ENCODE results near the gene TMEM238.

Gene TMEM238

DNA sequence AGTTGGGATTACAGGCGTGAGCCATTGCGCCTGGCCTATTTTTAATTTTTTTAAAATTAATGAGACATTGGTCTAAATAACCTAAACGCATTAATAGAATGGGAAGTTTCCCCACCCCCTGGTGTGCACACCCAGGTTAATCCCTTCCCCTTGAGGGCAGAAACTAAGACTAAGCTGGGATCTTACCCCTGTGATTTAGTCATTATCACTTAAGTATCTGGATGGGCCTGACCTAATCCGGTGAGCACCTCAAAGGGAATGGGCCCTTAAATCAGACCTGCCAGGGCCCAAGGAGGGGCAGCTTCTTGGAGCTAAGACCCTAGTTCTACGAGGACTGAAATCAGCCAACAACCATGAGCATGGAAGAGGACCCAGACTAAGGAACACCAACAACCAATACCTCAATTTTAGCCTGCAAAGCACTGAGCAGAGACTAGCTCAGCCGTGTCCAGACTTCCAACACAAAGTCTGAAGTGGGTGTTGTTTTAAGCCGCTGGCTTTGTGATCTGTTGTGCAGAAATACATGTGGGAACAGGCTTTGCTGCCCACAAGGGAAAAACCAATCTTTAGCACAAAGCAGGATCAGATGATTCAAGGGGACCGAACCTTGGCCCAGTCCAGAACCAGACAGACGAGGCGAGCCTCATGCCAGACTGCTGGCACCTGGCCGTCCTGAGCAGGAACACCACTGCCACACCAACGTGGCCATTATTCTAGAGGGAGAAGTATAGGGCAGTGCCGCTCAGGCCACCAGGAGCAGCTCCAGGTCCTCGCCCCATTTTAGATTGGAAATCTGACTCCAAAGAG, 16.4 kb upstream of the TMEM238 start:
- no peak overlapping the region for H3K4me3 ChIP-seq (ENCODE audit: low read length)
- H3K9me3 ChIP-seq (ENCODE audit: insufficient read depth, low read depth, low read length), result no peaks in the 10 kb centered on the region
- H3K27ac ChIP-seq (ENCODE audit: low read depth, low read length), result peak overlapping the region; percentile 64; the same call in 1 of the 2 replicates
- H3K4me1 ChIP-seq (ENCODE audit: insufficient read depth, low read length), result 0 out of 2 replicates have a peak, but pooled peaks cover under 1% of the 10 kb centered on the region
- H3K36me3 ChIP-seq (ENCODE audit: insufficient read depth, low read length), result peaks cover 42% of the 10 kb centered on the region
- WGBS, result 93% methylated on average over 14 of the region's 14 CpGs
- H3K27me3 ChIP-seq (ENCODE audit: insufficient read depth, low read length), result no peaks in the 10 kb centered on the region
- H3K9ac ChIP-seq (ENCODE audit: low read depth, low read length), result no peak overlapping the region

DNA sequence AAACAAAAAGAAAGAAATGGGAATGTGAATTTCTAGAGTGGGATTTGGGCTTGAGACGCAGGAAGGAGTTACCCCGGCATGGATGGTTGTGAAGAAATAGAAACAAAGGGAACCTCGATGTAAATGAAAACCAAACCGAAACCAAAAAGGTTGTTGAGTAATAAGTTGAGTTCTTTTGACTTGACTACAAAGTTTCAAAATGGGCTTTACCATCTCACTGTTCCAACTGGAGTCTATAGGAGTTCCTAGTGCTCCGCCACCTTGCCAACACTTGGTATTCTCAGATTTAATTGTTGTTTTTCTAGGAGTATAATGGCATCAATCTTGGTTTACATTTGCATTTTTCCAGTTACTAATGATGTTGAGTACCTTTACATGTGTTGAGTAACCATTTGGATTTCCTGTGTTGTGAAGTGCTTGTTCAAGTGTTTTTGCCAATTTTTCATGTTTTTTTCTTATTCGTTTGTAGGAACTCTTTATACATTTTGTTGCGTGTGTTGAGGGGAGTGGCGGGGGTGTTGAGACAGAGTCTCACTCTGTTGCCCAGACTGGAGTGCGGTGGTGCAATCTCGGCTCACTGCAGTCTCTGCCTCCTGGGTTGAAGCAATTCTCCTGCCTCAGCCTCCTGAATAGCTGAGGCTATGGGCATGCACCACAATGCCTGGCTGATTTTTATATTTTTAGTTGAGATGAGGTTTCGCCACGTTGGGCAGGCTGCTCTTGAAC, 14.3 kb upstream of the TMEM238 start:
- Histone ChIP-seq H3K36me3 (ENCODE audit: insufficient read depth, low read length) (peaks cover 26% of the 10 kb centered on the region), H3K4me1 (ENCODE audit: insufficient read depth, low read length) (peaks cover under 1% of the 10 kb centered on the region; the same call in 1 of the 2 replicates), H3K9me3 (ENCODE audit: insufficient read depth, low read depth, low read length) (no peaks in the 10 kb centered on the region), H3K9ac (ENCODE audit: low read depth, low read length) (no peak overlapping the region), H3K27me3 (ENCODE audit: insufficient read depth, low read length) (no peaks in the 10 kb centered on the region), H3K27ac (ENCODE audit: low read depth, low read length) (no peak overlapping the region), H3K4me3 (ENCODE audit: low read length) (no peak overlapping the region)
- WGBS, result 91% methylated on average over 12 of the region's 12 CpGs

DNA sequence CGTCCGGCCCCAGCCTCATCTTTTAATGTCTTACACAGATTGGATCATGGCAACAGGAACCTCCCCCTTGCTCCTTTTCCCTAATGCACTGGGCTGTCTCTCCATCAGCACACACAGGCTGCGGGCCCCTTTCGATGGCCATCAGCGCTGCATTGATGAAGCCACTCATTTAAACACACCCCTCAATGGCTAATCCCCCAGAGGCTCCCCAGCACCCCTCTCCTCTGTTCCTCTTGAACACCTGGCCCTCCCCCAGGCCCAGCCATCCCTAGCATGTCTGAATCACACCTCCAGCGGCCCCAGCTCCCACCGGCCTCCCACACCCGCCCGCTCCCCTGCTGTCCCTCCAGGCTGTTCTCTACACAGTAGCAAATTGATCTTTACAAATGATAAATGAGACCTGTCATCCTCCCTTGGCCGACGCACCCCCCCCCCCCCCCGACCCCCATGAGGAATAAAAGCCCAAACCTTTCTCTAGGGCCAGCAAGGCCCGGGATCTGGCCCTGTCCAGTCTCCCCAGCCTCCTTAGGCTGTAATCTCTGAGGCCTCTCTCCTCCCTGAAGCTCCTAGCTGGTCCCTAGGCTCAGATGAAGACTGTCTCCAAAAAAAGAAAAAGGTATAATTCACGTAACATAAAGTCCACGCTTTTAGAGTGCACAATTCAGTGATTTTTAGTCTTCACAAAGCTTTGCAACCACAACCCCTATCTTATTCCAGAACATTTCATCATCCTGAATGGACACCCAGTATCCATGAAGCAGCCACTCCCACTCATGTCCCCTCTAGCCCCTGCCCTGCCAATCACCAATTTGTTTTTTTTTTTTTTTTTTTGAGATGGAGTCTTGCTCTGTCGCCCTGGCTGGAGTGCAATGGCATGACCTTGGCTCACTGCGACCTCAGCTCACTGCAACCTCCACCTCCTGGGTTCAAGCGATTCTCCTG, 9.0 kb upstream of the TMEM238 start:
- WGBS, result 24% methylated on average over 18 of the region's 18 CpGs
- H3K4me1 ChIP-seq (ENCODE audit: insufficient read depth, low read length), result peaks cover 8% of the 10 kb centered on the region
- peak overlapping the region; percentile 49; the same call in 1 of the 2 replicates for H3K9ac ChIP-seq (ENCODE audit: low read depth, low read length)
- H3K27me3 ChIP-seq (ENCODE audit: insufficient read depth, low read length), result no peaks in the 10 kb centered on the region
- no peaks in the 10 kb centered on the region for H3K9me3 ChIP-seq (ENCODE audit: insufficient read depth, low read depth, low read length)
- peaks cover 24% of the 10 kb centered on the region for H3K36me3 ChIP-seq (ENCODE audit: insufficient read depth, low read length)
- H3K4me3 ChIP-seq (ENCODE audit: low read length), result no peak overlapping the region
- peak overlapping the region; percentile 92 for H3K27ac ChIP-seq (ENCODE audit: low read depth, low read length)

DNA sequence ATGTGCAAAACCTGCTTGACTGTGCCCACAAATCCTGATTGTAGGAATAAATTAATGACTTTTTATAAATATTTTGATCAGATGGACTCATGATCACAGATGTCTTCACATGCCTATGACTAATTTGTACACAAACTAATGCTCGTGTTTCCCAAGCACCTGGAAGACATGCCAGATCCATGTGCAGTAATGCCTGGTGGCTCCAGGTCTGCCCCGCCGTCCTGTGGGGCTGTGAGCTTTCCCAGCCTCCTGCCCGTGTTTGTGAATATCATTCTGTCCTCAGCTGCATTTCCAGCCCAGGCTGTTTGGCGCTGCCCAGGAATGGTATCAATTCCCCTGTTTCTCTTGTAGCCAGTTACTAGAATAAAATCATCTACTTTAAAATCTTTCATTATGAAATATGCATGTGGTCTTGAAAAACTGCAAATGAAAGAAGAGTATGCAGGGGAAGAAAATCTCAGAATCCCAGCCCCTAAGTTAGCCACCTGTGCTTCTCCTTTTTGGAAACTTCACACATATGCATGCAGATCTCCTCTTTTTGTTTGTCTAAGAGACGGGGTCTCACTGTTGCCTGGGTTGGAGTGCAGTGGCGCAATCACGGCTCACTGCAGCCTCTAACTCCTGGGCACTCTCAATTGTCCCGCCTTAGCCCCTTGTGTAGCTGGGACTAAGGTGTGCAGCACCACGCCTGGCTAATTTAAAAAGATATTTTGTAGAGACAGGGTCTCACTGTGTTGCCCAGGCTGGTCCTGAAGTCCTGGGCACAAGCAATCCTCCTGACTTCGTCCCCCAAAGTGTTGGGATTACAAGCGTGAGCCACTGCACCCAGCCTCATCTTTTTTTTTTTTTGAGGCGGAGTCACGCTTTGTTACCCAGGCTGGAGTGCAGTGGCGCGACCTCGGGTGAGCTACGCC, 7.9 kb upstream of the TMEM238 start:
- Histone ChIP-seq H3K27me3 (ENCODE audit: insufficient read depth, low read length) (no peaks in the 10 kb centered on the region), H3K9ac (ENCODE audit: low read depth, low read length) (no peak overlapping the region), H3K4me1 (ENCODE audit: insufficient read depth, low read length) (peaks cover 15% of the 10 kb centered on the region), H3K27ac (ENCODE audit: low read depth, low read length) (peak overlapping the region; percentile 92; the same call in 1 of the 2 replicates), H3K36me3 (ENCODE audit: insufficient read depth, low read length) (peaks cover 35% of the 10 kb centered on the region), H3K9me3 (ENCODE audit: insufficient read depth, low read depth, low read length) (no peaks in the 10 kb centered on the region), H3K4me3 (ENCODE audit: low read length) (no peak overlapping the region)
- 35% methylated on average over 18 of the region's 18 CpGs for WGBS

DNA sequence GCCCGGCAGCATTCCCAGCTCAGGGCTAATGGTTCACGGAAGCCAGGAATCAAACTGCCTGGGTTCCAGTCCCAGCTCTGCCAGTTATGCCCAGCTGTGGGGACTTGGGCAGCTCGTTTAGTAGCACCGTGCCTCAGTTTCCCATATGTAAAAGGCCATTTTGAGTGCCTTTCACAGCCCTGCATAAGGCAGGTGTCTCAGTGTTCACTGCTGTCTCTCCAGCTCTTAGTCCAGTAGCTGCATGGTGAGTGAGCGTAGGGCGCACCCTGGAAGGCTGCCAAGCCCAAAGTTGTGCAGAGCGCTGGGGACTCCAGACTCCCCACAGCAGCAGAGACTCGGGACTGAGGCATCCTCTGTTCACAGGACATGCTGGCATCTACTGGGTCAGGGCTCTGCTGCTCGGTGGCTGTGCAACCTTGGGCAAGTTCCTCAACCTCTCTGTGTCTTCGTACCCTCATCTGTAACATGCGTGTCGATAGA, 7.1 kb upstream of the TMEM238 start:
- Histone ChIP-seq H3K4me1 (ENCODE audit: insufficient read depth, low read length) (peaks cover 16% of the 10 kb centered on the region), H3K27me3 (ENCODE audit: insufficient read depth, low read length) (no peaks in the 10 kb centered on the region), H3K9ac (ENCODE audit: low read depth, low read length) (no peak overlapping the region), H3K36me3 (ENCODE audit: insufficient read depth, low read length) (peaks cover 42% of the 10 kb centered on the region), H3K27ac (ENCODE audit: low read depth, low read length) (no peak overlapping the region), H3K9me3 (ENCODE audit: insufficient read depth, low read depth, low read length) (no peaks in the 10 kb centered on the region), H3K4me3 (ENCODE audit: low read length) (no peak overlapping the region)
- 90% methylated on average over 12 of the region's 12 CpGs for WGBS

DNA sequence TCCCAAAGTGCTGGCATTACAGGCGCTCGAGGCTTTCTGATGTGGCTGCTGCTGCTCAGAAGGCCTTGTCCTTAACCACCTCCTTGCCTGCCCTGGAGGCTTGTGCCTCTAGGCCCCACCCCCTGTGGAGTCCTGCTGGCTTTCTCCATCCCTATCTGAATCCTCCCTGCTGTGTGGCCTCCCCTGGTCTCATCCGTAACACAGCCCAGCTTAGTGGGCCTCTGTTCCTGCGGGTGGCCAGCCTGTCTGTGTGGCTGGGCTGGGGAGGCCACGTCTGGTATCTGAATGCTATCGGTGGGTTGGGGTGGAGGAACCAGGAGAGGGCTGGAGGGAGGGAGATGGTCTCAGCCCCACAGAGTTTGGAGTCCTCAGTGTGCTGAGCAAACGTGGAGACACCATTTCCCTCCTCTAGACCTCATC, 6.4 kb upstream of the TMEM238 start:
- Histone ChIP-seq H3K27ac (ENCODE audit: low read depth, low read length) (no peak overlapping the region), H3K27me3 (ENCODE audit: insufficient read depth, low read length) (no peaks in the 10 kb centered on the region), H3K4me1 (ENCODE audit: insufficient read depth, low read length) (peaks cover 16% of the 10 kb centered on the region), H3K9ac (ENCODE audit: low read depth, low read length) (no peak overlapping the region), H3K4me3 (ENCODE audit: low read length) (no peak overlapping the region), H3K36me3 (ENCODE audit: insufficient read depth, low read length) (peaks cover 42% of the 10 kb centered on the region), H3K9me3 (ENCODE audit: insufficient read depth, low read depth, low read length) (no peaks in the 10 kb centered on the region)
- WGBS, result 52% methylated on average over 6 of the region's 7 CpGs

DNA sequence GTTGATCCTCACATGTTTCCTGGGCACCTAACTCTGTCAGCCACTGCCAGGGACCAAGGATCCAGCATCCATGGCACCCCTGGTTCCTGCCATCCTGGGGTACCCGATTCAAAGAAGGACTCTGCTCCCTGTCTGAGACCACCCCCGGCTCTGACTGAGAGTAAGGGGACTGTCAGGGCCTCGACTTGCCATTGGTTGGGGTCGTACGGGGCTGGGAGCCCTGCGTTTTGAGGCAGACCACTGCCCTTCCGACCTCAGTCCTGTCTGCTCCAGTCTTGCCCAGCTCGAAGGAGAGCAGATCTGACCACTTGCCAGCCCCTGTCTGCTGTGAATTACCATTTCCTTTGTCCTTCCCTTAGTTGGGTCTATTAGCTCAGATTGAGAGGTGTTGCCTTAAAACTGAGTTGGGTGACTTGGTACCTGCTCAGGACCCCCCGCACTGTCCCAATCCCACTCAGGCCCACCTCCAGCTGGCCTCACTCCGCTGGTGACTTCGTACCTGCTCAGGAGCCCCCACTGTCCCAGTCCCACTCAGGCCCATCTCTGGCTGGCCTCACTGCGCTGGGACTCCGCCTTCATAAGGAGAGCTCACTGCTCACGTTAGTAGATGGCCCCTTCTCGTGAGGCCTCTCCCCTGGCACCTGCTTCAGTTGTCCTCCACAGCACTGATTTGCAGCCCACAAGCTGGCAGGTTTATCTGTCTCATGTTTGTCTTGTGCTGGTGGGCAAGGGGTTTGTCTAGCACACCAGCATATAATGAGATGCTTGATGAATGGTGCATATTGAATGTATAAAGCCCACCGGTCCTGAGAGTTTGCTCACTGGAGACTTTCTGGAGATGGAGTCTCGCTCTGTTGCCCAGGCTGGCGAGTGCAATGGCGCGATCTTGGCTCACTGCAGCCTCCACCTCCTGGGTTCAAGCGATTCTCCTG, 5.6 kb upstream of the TMEM238 start:
- Histone ChIP-seq H3K4me3 (ENCODE audit: low read length) (no peak overlapping the region), H3K27me3 (ENCODE audit: insufficient read depth, low read length) (no peaks in the 10 kb centered on the region), H3K9me3 (ENCODE audit: insufficient read depth, low read depth, low read length) (no peaks in the 10 kb centered on the region), H3K27ac (ENCODE audit: low read depth, low read length) (no peak overlapping the region; the same call in 1 of the 2 replicates), H3K4me1 (ENCODE audit: insufficient read depth, low read length) (peaks cover 18% of the 10 kb centered on the region), H3K36me3 (ENCODE audit: insufficient read depth, low read length) (peaks cover 42% of the 10 kb centered on the region), H3K9ac (ENCODE audit: low read depth, low read length) (no peak overlapping the region)
- 84% methylated on average over 21 of the region's 21 CpGs for WGBS

DNA sequence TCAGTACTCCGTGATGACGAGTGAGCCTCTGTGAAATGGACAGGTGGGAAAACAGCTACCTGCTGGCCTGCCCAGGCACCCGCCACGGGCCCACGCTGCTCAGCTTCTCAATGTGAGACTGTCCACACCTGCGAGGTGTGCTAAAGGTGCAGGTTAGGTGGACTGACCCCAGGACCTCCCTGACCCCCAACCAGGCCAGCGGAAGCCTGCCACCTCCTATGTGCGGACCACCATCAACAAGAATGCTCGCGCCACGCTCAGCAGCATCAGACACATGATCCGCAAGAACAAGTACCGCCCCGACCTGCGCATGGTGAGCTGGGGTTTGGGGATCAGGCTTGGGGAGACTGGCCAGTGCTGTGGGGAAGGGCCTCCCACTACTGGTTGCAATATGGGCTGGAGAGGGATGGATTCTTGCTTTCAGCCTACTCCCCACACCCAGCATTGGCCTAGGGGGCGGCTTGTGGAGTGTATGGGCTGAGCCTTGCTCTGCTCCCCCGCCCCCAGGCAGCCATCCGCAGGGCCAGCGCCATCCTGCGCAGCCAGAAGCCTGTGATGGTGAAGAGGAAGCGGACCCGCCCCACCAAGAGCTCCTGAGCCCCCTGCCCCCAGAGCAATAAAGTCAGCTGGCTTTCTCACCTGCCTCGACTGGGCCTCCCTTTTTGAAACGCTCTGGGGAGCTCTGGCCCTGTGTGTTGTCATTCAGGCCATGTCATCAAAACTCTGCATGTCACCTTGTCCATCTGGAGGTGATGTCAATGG, 3.8 kb upstream of the TMEM238 start:
- H3K27me3 ChIP-seq (ENCODE audit: insufficient read depth, low read length), result peaks cover 3% of the 10 kb centered on the region; the same call in 1 of the 2 replicates
- H3K36me3 ChIP-seq (ENCODE audit: insufficient read depth, low read length), result peaks cover 42% of the 10 kb centered on the region
- peaks cover 18% of the 10 kb centered on the region for H3K4me1 ChIP-seq (ENCODE audit: insufficient read depth, low read length)
- peak overlapping the region; percentile 83 for H3K4me3 ChIP-seq (ENCODE audit: low read length)
- WGBS, result 94% methylated on average over 24 of the region's 24 CpGs
- peak overlapping the region; percentile 91 for H3K9ac ChIP-seq (ENCODE audit: low read depth, low read length)
- H3K27ac ChIP-seq (ENCODE audit: low read depth, low read length), result no peak overlapping the region
- no peaks in the 10 kb centered on the region for H3K9me3 ChIP-seq (ENCODE audit: insufficient read depth, low read depth, low read length)

DNA sequence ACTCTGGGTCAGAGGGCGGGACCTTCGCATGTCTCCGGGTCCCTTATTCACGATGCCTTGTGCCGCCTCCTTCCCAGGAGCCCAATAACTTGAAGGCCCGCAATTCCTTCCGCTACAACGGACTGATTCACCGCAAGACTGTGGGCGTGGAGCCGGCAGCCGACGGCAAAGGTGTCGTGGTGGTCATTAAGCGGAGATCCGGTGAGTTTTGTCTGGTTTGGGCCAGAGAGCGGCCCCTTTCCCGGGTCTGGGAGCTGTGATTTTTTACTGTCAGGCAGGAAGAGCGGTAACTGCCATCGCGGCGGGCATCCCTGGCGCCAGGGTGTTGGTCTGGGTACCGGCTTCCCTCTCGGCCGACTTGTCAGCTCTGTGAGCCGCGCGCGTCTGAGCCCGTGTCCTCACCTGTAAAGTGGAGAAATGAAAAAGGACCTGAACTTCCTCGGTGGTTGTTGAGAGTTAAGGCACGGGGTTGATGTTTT, 2.4 kb upstream of the TMEM238 start:
- Histone ChIP-seq H3K4me1 (ENCODE audit: insufficient read depth, low read length) (peaks cover 13% of the 10 kb centered on the region; the same call in 1 of the 2 replicates), H3K9me3 (ENCODE audit: insufficient read depth, low read depth, low read length) (no peaks in the 10 kb centered on the region), H3K27me3 (ENCODE audit: insufficient read depth, low read length) (peaks cover 9% of the 10 kb centered on the region; the same call in 1 of the 2 replicates), H3K9ac (ENCODE audit: low read depth, low read length) (peak overlapping the region; percentile 91), H3K27ac (ENCODE audit: low read depth, low read length) (peak overlapping the region; percentile 62; the same call in 1 of the 2 replicates), H3K4me3 (ENCODE audit: low read length) (peak overlapping the region; percentile 83), H3K36me3 (ENCODE audit: insufficient read depth, low read length) (peaks cover 42% of the 10 kb centered on the region)
- 7% methylated on average over 33 of the region's 33 CpGs for WGBS

Measured in HUES64 (cell line).